GOT3 (cell line): ENCODE measurements around the gene PPT1.

Experiments
- DNase-seq: peaks from one replicate; lab custom pipeline; 2025; ENCODE audit warnings: mixed read lengths; lab: John Stamatoyannopoulos, UW

PPT1 gene

DNA sequence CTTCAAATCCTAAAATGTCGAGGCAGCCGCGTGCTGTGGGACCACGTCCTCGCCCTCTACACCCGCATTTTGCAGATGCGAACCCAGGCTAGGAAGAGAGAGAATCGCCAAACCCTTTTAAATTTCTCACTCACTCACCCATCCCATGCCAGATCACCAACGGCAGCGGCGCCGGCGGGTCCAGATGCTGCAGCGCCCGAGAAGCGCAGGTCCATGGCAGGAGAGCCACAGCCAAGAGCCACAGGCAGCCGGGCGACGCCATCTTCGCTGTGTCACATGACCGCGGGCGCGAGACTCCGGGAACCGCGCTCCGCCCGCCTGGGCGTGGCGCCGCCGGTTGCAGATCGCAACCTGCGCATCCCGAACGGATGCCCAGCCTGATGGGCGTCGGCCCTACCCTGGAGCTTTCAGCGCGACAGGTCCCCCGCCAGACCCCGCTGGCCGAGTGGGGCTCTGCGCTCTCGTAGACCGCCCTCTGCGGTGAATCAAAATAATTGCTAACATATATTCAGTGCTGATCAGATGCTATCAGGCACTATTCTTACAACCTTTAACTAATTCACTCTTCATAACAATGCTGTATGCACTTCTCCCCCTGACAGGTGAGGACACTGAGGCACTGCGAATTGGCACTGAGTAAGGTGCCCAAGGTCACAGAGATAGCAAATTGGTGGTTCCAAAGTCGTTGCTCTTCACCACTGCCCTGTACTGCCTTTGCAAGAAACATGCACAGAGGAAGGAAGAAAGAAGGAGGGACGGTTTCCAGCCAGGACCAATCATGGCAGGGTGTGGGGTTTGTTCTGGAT lies at the start of gene PPT1:
PPT1 (minus strand) TSS at position 276 of the 806 bp plus-strand sequence; CDS start at position 262, 14 bp downstream.
- DNase-seq: peak; percentile 15

DNA sequence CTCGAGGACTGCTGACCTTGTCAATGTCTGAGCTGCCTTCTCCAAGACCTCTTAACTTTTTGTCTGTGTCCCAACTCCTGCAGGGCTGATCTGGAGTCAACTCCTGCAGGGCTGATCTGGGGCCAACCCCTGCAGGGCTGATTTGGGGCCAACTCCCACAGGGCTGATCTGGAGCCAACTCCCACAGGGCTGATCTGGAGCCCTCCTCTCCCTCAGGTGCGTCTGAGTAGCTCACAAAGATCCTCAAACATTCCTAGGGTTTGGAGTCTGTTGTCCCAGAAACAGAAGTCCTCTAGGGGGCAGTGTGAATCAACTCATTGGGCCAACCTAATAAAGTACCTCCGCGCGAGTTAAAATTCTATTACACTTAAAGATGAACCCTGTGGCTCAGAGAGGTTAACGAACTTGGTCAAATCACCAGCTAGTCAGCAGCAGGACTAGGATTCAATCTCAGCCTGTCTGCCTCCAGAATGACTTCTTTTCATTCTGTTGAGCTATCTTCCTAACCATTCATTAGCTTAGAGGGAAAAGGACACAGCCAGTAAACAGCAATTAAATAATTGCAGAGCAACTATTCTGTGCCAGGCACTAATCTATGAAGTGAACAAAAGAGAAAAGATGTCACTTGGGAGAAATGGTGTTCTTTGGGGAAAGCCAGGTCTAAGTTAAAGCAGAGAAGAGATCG lies 47.0 kb upstream of the PPT1 start:
- no peak for DNase-seq

DNA sequence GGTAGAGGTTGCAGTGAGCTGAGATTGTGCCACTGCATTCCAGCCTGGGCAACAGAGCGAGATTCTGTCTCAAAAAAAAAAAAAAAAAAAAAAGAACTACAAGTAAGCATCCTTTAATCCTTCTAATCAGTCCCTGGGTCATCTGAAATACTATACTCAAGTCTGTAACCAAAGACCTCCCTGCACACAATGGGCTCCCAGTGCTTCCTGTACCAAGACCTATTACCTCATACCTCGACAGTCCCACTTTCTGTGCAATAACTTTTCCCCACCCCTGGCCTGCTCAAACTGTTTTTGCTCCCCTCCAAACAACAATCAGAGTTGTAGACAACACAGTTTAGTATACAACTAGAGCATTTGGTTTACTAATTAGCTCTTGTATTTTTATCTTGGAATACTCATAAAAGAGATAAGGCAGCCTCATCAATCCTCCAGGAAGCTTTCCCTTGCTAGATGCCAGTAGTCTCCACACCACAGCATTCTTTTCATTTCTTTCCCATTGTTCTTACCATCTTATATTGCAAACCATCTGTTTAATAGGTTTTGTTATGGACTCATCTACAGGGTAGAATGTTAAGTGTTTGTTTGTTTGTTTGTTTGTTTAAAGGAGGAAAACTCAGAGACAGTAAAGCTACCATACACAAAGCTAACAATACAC lies 45.0 kb upstream of the PPT1 start:
- DNase-seq: no peak

DNA sequence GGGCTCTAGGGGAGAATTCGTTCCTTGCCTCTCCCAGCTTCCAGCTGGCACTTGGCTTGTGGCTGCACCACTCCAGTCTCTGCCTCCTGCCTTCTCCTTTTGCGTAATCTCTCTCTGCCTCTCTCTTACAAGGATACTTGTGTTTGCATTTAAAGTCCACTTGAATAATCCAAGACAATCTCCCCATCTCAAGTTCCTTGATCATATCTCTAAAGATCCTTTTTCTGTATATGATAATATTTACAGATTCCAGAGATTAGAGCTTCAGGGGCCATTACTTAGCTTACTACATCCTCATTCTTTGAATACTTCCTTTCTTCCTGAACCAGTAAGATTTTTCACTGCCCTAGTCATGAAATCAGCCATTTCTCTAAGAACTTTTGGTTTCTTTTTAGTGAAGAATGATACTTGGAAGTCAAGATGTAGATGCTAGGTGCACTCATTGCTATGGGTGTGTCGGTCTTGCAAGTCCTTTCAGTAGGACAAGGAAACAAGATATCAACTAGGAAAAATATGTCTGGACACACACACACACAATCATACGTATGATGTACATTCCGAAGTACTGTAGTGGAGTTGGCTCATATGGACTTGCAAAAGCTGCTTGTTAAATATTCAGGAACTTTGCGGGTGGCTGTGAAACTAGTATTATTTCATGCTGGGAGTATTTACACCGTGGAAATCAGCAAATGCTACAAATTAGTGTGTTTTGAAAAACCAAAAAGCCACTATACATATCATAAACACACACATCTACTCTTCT lies 43.3 kb upstream of the PPT1 start:
- DNase-seq: no peak

DNA sequence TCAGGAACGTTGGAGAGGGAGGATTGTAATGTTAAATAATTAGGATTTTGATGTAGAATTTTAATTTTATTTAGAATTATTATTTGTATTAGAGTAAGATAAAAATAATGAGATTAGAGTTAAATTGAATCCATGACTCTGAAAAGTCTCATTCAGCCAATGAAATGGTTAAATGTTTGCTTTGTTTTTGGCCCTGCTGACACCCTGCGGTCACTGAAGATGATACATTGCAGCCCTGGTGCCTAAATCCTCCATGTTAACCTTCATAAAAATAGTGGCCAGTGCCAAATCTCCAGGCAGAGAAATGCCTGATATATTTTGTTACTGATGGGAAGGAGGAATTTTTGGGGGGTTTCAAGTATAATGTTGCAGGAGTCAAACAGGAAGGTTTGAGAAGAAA lies 36.8 kb upstream of the PPT1 start:
- no peak for DNase-seq

DNA sequence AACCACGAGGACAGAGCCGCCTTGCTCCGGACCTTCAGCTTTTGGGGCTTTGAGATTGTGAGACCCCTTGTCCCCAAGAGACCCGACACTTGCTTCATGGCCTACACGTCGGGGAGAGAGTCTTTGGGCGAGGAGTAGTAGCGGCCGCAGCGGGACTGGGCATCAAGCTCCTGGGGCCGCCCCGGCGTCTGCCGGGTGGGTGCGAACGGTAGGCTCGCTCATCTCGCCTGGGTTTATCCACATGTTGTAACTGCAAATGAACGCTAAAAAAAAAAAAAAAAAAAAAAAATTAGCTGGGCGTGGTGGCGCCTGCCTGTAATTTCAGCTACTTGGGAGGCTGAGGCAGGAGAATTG lies 36.2 kb upstream of the PPT1 start:
- no peak for DNase-seq

DNA sequence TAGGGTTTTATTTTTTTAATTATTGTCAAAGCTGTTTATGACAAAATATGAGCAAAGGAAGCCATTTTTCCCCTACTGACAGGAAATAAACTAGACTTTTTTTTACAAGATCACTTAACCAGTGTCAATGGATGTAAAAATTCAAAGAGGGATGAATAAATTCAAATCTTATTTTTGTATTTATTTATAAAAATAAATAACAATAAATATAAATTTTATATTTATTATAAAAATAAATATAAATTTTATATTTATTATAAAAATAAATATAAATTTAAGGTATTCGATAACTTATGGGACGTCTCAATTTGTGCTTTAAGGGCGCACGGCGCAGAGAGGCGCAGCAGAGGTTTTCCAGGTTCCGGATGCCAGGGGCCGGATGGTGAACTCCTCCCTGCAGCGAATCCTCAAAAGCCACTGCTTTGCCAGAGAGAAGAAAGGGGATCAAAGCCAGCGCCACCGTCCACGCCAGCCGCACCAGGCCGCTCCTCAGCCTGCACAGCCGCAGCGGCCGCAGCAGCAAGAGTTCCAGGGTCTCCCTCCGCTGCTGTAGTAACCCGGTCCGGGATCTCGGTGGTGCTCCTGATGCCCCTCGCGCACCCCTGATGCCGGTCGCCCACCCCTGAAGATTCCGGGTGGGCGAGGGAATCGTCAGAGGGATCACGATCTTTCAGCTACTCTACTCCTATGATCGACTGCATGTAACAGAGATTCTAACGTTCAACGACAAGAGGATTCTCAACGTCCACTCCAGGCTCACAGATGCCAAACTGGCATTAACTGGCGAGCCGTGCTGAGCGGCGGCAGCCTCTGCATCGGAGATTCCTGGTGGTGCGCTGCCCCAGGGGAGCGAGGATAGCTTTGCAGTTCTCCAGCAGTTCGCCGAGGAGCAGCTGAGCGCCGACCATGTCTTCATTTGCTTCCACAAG lies 35.6 kb upstream of the PPT1 start:
- DNase-seq: no peak

DNA sequence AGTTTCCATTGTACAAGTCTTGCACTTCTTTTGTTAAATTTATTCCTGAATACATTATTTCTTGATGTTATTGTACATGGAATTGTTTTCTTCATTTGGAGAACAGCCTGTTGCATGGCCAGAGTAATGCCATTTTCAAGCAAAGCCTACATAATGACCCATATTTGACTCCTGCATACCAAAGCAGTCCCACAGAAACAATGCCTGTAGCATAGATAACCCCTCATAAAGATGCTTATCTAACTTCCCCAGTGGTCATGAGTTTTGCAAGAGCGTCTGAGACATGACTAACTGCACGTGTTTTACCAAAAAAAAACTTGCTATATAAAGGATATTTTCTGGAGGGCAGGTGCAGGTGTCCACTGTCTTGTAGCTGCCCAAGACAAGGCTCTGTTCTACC lies 33.8 kb upstream of the PPT1 start:
- no peak for DNase-seq

DNA sequence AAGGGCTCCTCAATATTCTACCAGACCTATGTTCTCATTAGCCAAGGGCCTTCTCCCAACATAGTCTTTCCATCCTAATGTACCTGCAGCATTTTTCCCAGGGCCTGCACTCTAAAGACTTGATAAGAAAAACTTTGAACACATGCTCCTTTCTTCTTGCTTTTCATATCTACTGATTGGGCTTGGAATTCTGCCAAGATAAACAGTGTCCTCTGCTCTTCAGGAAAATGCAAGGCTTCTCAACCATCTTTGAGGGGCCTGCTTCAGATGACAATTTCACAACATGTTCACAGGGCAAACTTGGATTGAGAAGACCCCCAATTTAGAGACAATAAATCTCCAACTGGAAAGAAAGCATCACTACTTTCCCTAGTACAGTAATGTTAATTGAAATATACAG lies 25.8 kb upstream of the PPT1 start:
- DNase-seq: no peak

DNA sequence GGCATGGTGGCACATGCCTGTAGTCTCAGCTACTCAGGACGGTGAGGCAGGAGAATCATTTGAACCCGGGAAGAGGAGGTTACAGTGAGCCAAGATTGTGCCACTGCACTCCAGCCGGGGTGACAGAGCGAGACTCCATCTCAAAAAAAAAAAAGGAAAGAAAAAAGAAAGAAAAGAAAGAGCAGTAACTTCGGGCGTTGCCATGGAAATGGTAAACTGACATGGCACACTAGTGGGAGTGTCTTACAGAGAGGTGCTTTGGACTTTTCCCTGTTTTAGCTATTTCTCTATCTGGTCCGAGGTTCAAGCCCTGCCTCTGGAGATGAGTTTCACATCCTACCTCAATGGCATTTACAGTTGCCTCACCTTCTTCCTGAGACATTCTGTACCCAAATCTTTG lies 23.1 kb upstream of the PPT1 start:
- DNase-seq: no peak

DNA sequence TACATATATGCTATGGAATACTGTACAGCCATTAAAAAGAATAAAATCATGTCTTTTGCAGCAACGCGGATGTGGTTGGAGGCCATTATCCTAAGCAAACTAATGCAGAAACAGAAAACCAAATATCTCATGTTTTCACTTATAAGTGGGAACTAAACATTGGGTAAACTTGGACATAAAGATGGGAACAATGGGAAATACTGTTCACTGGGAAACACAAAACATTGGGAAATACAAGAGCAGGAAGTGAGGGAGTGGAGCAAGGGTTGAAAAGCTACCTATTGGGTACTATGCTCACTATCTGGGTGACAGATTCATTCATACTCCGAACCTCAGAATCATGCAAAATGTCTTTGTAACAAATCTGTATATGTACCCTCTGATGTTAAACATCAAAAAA lies 17.3 kb upstream of the PPT1 start:
- no peak for DNase-seq

DNA sequence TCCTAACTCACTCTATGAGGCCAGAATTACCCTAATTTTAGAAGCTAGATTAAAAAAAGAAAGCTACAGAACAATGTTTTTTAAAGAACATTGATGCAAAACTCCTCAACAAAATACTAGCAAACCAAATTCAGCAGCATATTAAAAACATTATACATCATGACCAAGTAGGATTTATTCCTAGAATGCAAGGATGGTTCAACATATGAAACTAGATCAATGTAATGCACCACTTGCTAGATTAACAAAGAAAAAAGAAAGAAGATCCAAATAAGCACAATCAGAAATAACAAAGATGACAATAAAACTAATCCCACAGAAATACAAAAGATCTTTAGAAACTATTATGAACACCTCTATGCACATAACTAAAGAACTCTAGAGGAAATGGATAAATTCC lies 13.3 kb upstream of the PPT1 start:
- DNase-seq: no peak

DNA sequence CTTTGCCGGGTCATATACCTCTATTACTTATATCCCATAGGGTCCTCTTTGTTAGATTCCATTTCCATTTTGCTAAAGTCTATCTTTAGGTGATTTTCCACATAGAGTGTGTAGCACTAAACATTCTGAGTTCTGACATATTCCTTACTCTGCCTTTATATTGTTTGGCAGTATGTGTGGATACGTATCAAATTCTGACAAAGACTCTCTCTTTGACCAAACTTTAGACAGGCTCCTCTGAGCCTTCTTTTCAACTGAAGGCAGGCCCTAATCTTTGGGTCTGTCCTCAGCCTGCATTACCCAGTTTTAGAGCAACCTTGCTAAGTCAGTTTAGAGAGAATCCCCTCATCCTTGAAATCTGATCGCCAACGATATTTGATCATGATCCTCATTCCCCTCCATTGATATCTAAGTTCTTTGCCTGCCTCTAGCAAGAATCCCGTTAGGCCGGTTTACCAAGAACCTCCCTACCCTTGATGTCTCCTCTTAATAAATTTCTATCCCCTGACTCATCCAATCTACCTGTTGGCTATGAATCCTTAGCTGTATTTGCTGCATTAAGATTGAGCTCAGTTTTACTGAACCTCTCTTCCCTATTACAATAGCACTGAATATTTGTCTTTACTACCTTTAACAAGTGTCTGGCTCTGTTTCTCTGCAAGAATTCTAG lies 10.4 kb upstream of the PPT1 start:
- DNase-seq: no peak

DNA sequence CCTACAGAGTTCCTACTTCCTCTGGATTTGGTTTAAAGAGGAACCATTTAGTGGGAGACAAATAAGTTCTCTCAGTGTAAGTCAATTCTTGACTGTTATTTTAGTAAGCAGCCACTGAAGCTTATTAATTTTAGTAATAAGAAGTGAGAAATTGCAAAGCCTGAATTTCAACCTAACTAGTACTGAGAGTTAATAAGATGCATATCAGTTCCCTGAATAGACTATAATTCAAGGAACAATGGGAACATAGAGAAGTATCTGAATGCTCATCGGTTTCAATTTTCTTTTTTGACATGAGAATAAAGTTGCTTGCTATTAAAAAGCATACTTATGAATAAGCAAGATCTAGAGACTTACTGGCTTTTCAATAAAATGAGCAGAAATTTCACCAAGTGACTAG lies 8.0 kb upstream of the PPT1 start:
- DNase-seq: no peak

DNA sequence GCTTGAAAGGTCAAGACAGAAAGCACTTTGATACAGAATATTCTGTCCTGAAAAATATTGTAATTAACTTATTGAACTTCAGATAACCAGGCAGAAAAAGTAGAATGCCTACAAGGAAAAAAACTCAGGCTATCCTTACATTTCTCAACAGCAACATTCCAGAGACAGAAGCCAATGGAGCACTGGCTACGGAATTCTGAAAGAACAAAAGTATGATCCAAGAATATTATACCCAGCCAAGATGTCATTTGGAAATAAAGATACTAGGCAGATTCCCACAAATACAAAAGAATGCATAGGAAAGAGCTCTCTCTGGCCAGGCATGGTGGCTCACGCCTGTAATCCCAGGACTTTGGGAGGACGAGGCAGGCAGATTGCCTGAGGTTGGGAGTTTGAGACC lies 5.8 kb upstream of the PPT1 start:
- no peak for DNase-seq

DNA sequence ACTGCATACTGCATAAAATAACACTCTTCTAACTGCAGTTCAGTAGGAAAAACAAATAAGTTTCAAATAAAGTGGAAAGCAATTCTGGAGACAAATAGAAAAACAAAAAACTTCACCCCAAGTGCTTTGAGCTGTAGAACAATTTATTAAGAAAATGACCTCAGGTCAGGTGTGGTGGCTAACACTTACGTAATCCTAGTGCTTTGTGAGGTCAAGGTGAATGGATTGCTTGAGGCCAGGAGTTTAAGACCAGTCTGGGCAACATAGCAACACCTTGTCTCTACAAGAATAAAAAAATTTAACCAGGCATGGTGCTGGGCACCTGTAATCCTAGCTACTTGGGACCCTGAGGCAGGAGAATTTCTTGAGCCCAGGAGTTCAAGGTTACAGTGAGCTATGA lies 5.0 kb upstream of the PPT1 start:
- DNase-seq: no peak

DNA sequence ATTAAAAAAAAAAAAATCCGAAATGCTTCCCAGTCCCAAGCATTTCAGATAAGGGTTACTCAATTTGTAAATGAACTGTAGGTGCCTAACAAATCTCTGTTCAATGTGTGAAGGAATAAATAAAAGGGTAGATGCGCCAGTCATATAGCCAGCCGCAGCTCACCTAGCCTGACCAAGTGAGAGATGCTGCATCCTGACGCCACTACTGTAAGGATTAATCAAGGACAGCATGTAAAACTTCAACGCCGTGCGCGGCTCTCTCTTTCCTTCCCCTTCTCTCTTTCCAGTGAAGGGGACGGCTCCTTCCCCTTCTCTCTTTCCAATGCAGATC lies 441 bp downstream of the PPT1 start:
- DNase-seq: no peak

DNA sequence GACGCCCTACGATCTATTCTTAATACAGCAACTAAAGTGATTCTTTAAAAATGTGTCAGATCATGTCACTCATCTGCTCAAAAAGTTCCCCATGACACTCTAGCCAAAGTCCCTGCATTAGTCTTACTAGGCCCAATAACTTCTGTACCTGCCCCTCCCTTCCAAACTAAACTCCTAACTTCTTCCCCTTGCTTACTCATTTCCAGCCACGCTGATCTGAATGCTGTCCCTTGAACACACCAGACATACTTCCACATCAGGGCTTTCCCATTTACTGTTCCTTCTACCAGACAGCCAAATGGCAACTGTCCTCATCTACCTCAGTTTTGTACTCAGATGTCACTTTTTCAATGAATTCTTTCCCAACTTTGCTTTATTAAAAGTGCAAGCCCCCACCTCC lies 1.2 kb downstream of the PPT1 start:
- no peak for DNase-seq

DNA sequence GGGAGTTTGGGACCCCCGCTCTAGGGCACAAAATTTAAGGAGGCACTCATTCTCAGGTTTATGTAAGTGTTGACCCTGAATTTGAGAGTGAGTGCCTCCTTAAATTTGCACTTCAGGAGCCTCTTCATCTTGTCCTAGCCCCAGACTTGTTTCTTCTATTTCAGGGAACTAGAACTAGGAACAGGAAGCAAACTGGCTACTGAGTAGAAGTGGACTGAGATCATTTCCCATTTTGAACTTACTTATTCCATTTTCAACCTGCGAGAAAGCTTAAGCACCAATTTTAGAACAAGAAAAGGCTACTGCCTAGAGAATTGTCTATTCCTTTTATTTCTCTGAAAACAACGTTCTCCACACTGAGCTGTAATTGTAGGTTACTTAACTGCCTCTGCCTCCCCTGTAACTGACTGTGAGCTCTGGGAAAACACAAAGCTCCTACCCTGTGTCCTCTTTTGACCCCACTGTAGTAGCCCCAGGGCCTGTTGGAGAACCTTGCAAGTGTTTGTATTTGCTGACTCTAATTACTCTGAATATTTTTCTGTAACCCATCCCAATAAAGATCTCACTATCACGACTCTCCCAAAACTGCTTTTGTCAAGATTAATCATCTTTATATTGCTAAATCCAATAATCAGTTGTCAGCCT lies 2.5 kb downstream of the PPT1 start:
- DNase-seq: no peak
